NB4 (cell line): ENCODE measurements around the gene SLC25A10.

ENCODE experiments used
- POLR2A ChIP-seq: IDR thresholded peaks from 2 replicates; pipeline ENCODE4 v1.6.1; 2011; ENCODE audit warnings: mild to moderate bottlenecking; ENCODE audit not compliant: insufficient read length; ENCODE audit errors: extremely low read depth
- TF ChIP-seq, protein P1 (sequence below): IDR thresholded peaks from one replicate; pipeline ENCODE4 v1.5.1; 2012; ENCODE audit warnings: low read depth, low read length

DNA sequence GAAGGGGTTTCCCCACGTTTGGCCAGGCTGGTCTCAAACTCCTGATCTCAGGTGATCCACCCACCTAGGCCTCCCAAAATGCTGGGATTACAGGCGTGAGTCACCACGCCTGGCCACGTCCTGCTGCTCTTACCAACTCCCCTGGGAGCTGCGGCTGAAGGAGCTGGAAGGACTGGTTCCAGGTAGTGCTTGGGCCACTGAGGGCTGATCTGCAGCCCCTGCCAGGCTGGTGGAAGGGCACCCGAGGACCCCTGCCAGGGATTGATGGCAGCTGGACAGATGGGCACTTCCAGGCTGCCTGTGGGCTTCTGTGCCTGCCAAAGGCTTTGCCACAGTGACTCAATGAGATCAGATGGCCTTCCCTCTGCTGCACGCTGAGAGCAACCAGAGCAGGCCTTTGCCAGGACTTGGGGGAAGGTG is 48.0 kb upstream of the SLC25A10 start:
- no peak for TF ChIP-seq POLR2A
- TF ChIP-seq, protein P1, sequence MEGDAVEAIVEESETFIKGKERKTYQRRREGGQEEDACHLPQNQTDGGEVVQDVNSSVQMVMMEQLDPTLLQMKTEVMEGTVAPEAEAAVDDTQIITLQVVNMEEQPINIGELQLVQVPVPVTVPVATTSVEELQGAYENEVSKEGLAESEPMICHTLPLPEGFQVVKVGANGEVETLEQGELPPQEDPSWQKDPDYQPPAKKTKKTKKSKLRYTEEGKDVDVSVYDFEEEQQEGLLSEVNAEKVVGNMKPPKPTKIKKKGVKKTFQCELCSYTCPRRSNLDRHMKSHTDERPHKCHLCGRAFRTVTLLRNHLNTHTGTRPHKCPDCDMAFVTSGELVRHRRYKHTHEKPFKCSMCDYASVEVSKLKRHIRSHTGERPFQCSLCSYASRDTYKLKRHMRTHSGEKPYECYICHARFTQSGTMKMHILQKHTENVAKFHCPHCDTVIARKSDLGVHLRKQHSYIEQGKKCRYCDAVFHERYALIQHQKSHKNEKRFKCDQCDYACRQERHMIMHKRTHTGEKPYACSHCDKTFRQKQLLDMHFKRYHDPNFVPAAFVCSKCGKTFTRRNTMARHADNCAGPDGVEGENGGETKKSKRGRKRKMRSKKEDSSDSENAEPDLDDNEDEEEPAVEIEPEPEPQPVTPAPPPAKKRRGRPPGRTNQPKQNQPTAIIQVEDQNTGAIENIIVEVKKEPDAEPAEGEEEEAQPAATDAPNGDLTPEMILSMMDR = no peak
